WTC11 (cell line): ENCODE data around the gene TAF3.

ENCODE experiments used
- ATF6 ChIP-seq: sonication (generic); formaldehyde crosslinking; IDR thresholded peaks from 2 replicates; pipeline ENCODE4 v1.8.1; 2023; ENCODE audit warnings: mild to moderate bottlenecking, missing genetic modification reagents
- FOXP1 ChIP-seq: sonication (generic); formaldehyde crosslinking; IDR thresholded peaks from 2 replicates; pipeline ENCODE4 v1.8.0; 2022; ENCODE audit warnings: missing genetic modification reagents, mild to moderate bottlenecking, moderate library complexity, borderline replicate concordance
- OVOL2 ChIP-seq: fragments of 250-450 bp; sonication (Bioruptor Pico); IDR thresholded peaks from 2 replicates; pipeline ENCODE4 v1.9.0; 2021; ENCODE audit warnings: mild to moderate bottlenecking, borderline replicate concordance
- RELA ChIP-seq: sonication (generic); formaldehyde crosslinking; IDR thresholded peaks from 2 replicates; pipeline ENCODE4 v1.8.1; 2022; ENCODE audit warnings: missing genetic modification reagents, mild to moderate bottlenecking, borderline replicate concordance
- TEAD1 ChIP-seq: sonication (generic); formaldehyde crosslinking; IDR thresholded peaks from 2 replicates; pipeline ENCODE4 v1.8.0; 2022; ENCODE audit warnings: mild to moderate bottlenecking, missing genetic modification reagents
- ZNF396 ChIP-seq: fragments of 250-450 bp; sonication (Bioruptor Pico); IDR thresholded peaks from 2 replicates; pipeline ENCODE4 v1.8.0; 2021; ENCODE audit warnings: mild to moderate bottlenecking, moderate library complexity, borderline replicate concordance
- ZNF512 ChIP-seq: sonication (generic); formaldehyde crosslinking; IDR thresholded peaks from 2 replicates; pipeline ENCODE4 v1.8.1; 2022; ENCODE audit warnings: missing genetic modification reagents, borderline replicate concordance
- TF ChIP-seq, protein P1 (sequence below): fragments of 200-600 bp; IDR thresholded peaks from 2 replicates; pipeline ENCODE4 v1.8.0; 2022; ENCODE audit warnings: antibody characterized with exemption
- TF ChIP-seq, protein P2 (sequence below): sonication (generic); formaldehyde crosslinking; IDR thresholded peaks from 2 replicates; pipeline ENCODE4 v1.8.0; 2022; ENCODE audit warnings: mild to moderate bottlenecking, missing genetic modification reagents

- TF ChIP-seq, protein P1, sequence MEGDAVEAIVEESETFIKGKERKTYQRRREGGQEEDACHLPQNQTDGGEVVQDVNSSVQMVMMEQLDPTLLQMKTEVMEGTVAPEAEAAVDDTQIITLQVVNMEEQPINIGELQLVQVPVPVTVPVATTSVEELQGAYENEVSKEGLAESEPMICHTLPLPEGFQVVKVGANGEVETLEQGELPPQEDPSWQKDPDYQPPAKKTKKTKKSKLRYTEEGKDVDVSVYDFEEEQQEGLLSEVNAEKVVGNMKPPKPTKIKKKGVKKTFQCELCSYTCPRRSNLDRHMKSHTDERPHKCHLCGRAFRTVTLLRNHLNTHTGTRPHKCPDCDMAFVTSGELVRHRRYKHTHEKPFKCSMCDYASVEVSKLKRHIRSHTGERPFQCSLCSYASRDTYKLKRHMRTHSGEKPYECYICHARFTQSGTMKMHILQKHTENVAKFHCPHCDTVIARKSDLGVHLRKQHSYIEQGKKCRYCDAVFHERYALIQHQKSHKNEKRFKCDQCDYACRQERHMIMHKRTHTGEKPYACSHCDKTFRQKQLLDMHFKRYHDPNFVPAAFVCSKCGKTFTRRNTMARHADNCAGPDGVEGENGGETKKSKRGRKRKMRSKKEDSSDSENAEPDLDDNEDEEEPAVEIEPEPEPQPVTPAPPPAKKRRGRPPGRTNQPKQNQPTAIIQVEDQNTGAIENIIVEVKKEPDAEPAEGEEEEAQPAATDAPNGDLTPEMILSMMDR, result no peak
- TF ChIP-seq RELA (CRISPR knock-in tag) (no peak), ZNF396 (no peak), TEAD1 (CRISPR knock-in tag) (no peak), ATF6 (CRISPR knock-in tag) (no peak), FOXP1 (CRISPR knock-in tag) (no peak), OVOL2 (no peak), ZNF512 (CRISPR knock-in tag) (no peak)
- TF ChIP-seq, protein P2, sequence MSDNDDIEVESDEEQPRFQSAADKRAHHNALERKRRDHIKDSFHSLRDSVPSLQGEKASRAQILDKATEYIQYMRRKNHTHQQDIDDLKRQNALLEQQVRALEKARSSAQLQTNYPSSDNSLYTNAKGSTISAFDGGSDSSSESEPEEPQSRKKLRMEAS (CRISPR knock-in tag), result no peak
Measured at GRCh38 chr10:8066124-8066523, 247.8 kb downstream of the TAF3 start.
